Keratinocyte (primary cell): ENCODE data around the gene HES7. TPM values are rescaled to one million over a fixed set of nuclear protein-coding genes. Genes with fewer than 3 reads are reported as not detected.

Experiments
- DNase-seq: peaks from one replicate; pipeline ENCODE4 v3.0.0-alpha.2; 2011; ENCODE audit warnings: low read depth, missing footprints, low spot score
- FAIRE-seq: peaks from 2 replicates; lab custom pipeline; 2011; peaks lifted over from hg19 to GRCh38; lab: Jason Lieb, UNC
- H2AFZ ChIP-seq: 2 replicates; pipeline ENCODE4 v1.6.0; 2012; ENCODE audit warnings: low read length, control low read depth, inconsistent platforms; ENCODE audit not compliant: control insufficient read depth
- H3K27ac ChIP-seq: 2 replicates; pipeline ENCODE4 v1.5.1; 2011; ENCODE audit warnings: low read length; ENCODE audit not compliant: control insufficient read depth, insufficient read depth
- H3K27me3 ChIP-seq: 3 replicates; pipeline ENCODE4 v1.6.0; 2011; ENCODE audit warnings: low read length; ENCODE audit not compliant: control insufficient read depth, insufficient read depth; ENCODE audit errors: extremely low read depth
- H3K36me3 ChIP-seq, 2 experiments: 2 replicates in 1 of 2; 3 replicates in 1 of 2; pipeline ENCODE4 v1.5.1; 2011; ENCODE audit warnings: low read length in 2 of 2, mild to moderate bottlenecking in 1 of 2; ENCODE audit not compliant: control insufficient read depth in 2 of 2, insufficient read depth in 2 of 2; ENCODE audit errors: extremely low read depth in 1 of 2
- H3K4me1 ChIP-seq: 3 replicates; pipeline ENCODE4 v1.5.1; 2011; ENCODE audit warnings: low read length; ENCODE audit not compliant: control insufficient read depth, insufficient read depth; ENCODE audit errors: extremely low read depth
- H3K4me2 ChIP-seq: 3 replicates; pipeline ENCODE4 v1.6.0; 2011; ENCODE audit warnings: low read depth, low read length; ENCODE audit not compliant: control insufficient read depth, insufficient read depth; ENCODE audit errors: extremely low read depth
- H3K4me3 ChIP-seq, 3 experiments: fragments of 200-600 bp in 1 of 3; sonication (generic) in 1 of 3; 2 replicates in 2 of 3; 3 replicates in 1 of 3; pipeline ENCODE4 v1.5.1; 2011 to 2016; ENCODE audit warnings: low read length in 3 of 3, mild to moderate bottlenecking in 3 of 3, control low read depth in 2 of 3, inconsistent platforms in 1 of 3, low read depth in 1 of 3, mixed read lengths in 1 of 3, mixed run types in 1 of 3, moderate library complexity in 1 of 3; ENCODE audit not compliant: control insufficient read depth in 2 of 3, insufficient read depth in 2 of 3; ENCODE audit errors: extremely low read depth in 1 of 3
- H3K79me2 ChIP-seq: 2 replicates; pipeline ENCODE4 v1.6.0; 2012; ENCODE audit warnings: low read length; ENCODE audit not compliant: control insufficient read depth, insufficient read depth
- H3K9ac ChIP-seq: 3 replicates; pipeline ENCODE4 v1.6.0; 2011; ENCODE audit warnings: low read length; ENCODE audit not compliant: control insufficient read depth, insufficient read depth; ENCODE audit errors: extremely low read depth
- H3K9me1 ChIP-seq: 3 replicates; pipeline ENCODE4 v1.6.0; 2011; ENCODE audit warnings: low read length; ENCODE audit not compliant: control insufficient read depth, insufficient read depth; ENCODE audit errors: extremely low read depth
- H3K9me3 ChIP-seq: 2 replicates; pipeline ENCODE4 v1.5.1; 2012; ENCODE audit warnings: low read depth, low read length; ENCODE audit not compliant: control insufficient read depth
- H4K20me1 ChIP-seq: 3 replicates; pipeline ENCODE4 v1.6.0; 2011; ENCODE audit warnings: low read length; ENCODE audit not compliant: control insufficient read depth, insufficient read depth; ENCODE audit errors: extremely low read depth
- EZH2 ChIP-seq: IDR thresholded peaks from one replicate; pipeline ENCODE4 v1.6.1; 2012; ENCODE audit warnings: inconsistent platforms, mild to moderate bottlenecking, low read length, moderate library complexity
- dilution Hi-C: fragments of 300-500 bp; cut with MboI; formaldehyde crosslinking; loops from one replicate; pipeline ENCODE4 v1.7.0; 2020; ENCODE audit warnings: low sequenced_read_pairs; ENCODE audit not compliant: extremely low pct_ligation_motif_present
- polyA plus RNA-seq, 5 experiments: library from polyadenylated mRNA; depleted of rRNA in 3 of 5; stranded (reverse) in 3 of 5; stranded (forward) in 1 of 5; unstranded in 1 of 5; fragments of >200 nt; gene quantifications; 1 replicate in 1 of 5; 2 replicates in 3 of 5; 3 replicates in 1 of 5; pipeline versions ENCODE4 v1.2.1 to v1.2.3, GENCODE V29; 2011 to 2012; ENCODE audit warnings: missing spikeins in 2 of 5, low read depth in 1 of 5, low replicate concordance in 1 of 5
- TF ChIP-seq, protein P1 (sequence below), 3 experiments: IDR thresholded peaks in 1 of 3; conservative IDR thresholded peaks in 1 of 3; optimal IDR thresholded peaks in 1 of 3; 2 replicates in 2 of 3; 3 replicates in 1 of 3; pipeline versions ENCODE3 to v1.5.1; 2011; ENCODE audit warnings: low read length in 3 of 3, mild to moderate bottlenecking in 3 of 3, moderate library complexity in 2 of 3, control low read depth in 1 of 3, inconsistent platforms in 1 of 3; ENCODE audit not compliant: insufficient read depth in 2 of 3; ENCODE audit errors: extremely low read depth in 1 of 3

HES7 gene
- polyA plus RNA-seq, 1 donor (not counting 4 experiments of a cell fraction or from before 2014, with no cell fraction given), result 0.33 TPM

DNA sequence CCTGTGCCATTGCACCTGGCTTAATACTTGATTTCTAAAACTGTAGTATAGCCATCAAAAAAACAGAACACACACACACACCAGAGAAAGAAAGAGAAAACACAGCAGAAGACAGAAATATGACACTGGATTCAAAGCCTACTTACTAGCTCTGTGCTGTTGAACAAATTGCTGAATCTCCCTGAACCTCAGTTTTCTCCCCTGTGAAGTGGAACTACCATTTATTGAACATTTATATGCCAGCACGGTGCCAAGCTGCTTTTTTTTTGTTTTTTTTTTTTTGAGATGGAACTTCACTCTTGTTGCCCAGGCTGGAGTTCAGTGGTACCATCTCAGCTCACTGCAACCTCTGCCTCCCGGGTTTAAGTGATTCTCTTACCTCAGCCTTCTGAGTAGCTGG, 23.1 kb downstream of the HES7 start:
- Histone ChIP-seq H3K27me3 (no peaks in the 10 kb centered on the region), H4K20me1 (no peaks in the 10 kb centered on the region), H3K4me2 (no peak overlapping the region), H3K9ac (no peak overlapping the region), H3K9me1 (no peaks in the 10 kb centered on the region), H3K27ac (no peak overlapping the region), H3K36me3 (no peaks in the 10 kb centered on the region), H3K9me3 (no peaks in the 10 kb centered on the region), H2AFZ (no peak overlapping the region), H3K4me1 (peaks cover 16% of the 10 kb centered on the region), H3K79me2 (no peaks in the 10 kb centered on the region), H3K4me3 (no peak overlapping the region)
- FAIRE-seq (no peak), DNase-seq (no peak)
- TF ChIP-seq EZH2, result no peak
- TF ChIP-seq, protein P1, sequence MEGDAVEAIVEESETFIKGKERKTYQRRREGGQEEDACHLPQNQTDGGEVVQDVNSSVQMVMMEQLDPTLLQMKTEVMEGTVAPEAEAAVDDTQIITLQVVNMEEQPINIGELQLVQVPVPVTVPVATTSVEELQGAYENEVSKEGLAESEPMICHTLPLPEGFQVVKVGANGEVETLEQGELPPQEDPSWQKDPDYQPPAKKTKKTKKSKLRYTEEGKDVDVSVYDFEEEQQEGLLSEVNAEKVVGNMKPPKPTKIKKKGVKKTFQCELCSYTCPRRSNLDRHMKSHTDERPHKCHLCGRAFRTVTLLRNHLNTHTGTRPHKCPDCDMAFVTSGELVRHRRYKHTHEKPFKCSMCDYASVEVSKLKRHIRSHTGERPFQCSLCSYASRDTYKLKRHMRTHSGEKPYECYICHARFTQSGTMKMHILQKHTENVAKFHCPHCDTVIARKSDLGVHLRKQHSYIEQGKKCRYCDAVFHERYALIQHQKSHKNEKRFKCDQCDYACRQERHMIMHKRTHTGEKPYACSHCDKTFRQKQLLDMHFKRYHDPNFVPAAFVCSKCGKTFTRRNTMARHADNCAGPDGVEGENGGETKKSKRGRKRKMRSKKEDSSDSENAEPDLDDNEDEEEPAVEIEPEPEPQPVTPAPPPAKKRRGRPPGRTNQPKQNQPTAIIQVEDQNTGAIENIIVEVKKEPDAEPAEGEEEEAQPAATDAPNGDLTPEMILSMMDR (optimal IDR thresholded peaks at IDR 0.05 in 1 of 3, IDR thresholded peaks at IDR 0.05 in 1 of 3, conservative IDR thresholded peaks at IDR 0.05 in 1 of 3; ENCODE audit: extremely low read depth in 1 of 3, insufficient read depth in 2 of 3, low read length in 3 of 3), result no peak
- dilution Hi-C loops, result no loop called here

DNA sequence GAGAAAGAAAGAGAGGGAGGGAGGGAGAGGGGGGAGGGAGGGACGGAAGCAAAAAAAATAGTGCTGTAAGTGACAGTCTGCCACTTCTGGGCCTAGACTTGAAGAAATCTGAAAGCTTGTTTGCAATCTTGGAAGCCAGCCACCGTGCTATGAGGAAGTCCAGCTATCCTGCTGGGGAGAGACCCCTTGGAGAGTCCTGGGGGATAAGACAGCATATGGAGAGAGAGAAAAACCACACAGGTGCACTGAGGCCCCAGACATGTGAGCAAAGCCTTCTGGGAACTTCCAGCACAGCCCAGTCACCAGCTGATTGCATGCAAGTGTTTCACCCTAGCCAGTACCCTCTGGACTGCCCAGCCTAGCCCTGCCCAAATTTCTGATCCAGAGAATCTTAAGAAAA, 23.8 kb downstream of the HES7 start:
- no peaks in the 10 kb centered on the region for H4K20me1 ChIP-seq
- dilution Hi-C loops, result no loop called here
- no peak overlapping the region for H2AFZ ChIP-seq
- no peaks in the 10 kb centered on the region for H3K79me2 ChIP-seq
- no peak for TF ChIP-seq EZH2
- no peak overlapping the region for H3K27ac ChIP-seq
- no peak overlapping the region for H3K4me3 ChIP-seq
- H3K9me3 ChIP-seq, result no peaks in the 10 kb centered on the region
- peaks cover 12% of the 10 kb centered on the region for H3K4me1 ChIP-seq
- no peaks in the 10 kb centered on the region for H3K27me3 ChIP-seq
- FAIRE-seq (no peak), DNase-seq (no peak)
- no peak overlapping the region for H3K4me2 ChIP-seq
- H3K9ac ChIP-seq, result no peak overlapping the region
- no peaks in the 10 kb centered on the region for H3K9me1 ChIP-seq
- H3K36me3 ChIP-seq, result no peaks in the 10 kb centered on the region

DNA sequence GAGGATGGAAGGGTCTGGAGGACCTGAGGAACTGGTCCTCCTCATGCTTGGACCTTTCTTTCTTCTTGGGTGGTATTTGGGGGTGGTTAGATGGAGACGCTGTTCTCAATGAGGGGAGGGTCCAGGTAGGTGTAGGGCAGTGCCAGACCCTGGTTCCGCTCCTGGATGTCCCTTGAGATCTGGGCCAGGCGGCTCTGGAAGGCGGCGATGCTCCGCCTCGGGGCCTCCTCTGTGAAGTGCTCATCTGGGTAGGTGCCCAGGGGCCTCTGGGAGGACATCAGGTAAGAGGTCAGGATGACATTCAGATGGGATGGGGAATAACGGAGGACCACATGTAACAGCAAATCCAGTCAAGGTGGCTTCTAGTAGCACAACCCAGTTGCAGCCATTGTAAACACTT, 27.4 kb downstream of the HES7 start:
- FAIRE-seq (no peak), DNase-seq (no peak)
- Histone ChIP-seq H3K27ac (no peak overlapping the region), H3K9me1 (no peaks in the 10 kb centered on the region), H3K36me3 (no peaks in the 10 kb centered on the region), H3K79me2 (no peaks in the 10 kb centered on the region), H3K27me3 (peaks cover 10% of the 10 kb centered on the region), H2AFZ (no peak overlapping the region), H3K4me1 (no peaks in the 10 kb centered on the region), H3K4me3 (no peak overlapping the region), H3K9me3 (no peaks in the 10 kb centered on the region), H3K4me2 (no peak overlapping the region), H3K9ac (no peak overlapping the region), H4K20me1 (no peaks in the 10 kb centered on the region)
- dilution Hi-C loops, result no loop called here
- TF ChIP-seq, protein P1 (optimal IDR thresholded peaks at IDR 0.05 in 1 of 3, IDR thresholded peaks at IDR 0.05 in 1 of 3, conservative IDR thresholded peaks at IDR 0.05 in 1 of 3; ENCODE audit: extremely low read depth in 1 of 3, insufficient read depth in 2 of 3, low read length in 3 of 3), result no peak
- TF ChIP-seq EZH2, result no peak
